Body of pancreas (tissue), 4 donors: Measurements from ENCODE around the gene ZC3H7B. TPM values are rescaled to one million over a fixed set of nuclear protein-coding genes. Genes with fewer than 3 reads are reported as not detected.

Experiments used
- ATAC-seq: fragments of 150-250 bp; one replicate; pipeline ENCODE4 v1.9.1; 2016
- DNase-seq, 4 donors: peaks; one replicate each; pipeline ENCODE4 v3.0.0-alpha.2; 2019
- H3K27ac ChIP-seq, 4 donors: fragments of 200-600 bp; sonication (generic); 1 replicate in 3 of 4; 2 replicates in 1 of 4; pipeline versions ENCODE4 v1.5.1 to v1.6.1; 2016 to 2019; ENCODE audit warnings: mild to moderate bottlenecking in 1 of 4, mixed read lengths in 1 of 4, moderate library complexity in 1 of 4
- H3K27me3 ChIP-seq, 2 donors: fragments of 200-600 bp; sonication (generic); one replicate each; pipeline ENCODE4 v1.6.0; 2016; ENCODE audit warnings: mild to moderate bottlenecking in 1 of 2
- H3K36me3 ChIP-seq, 2 donors: fragments of 200-600 bp; sonication (generic); replicated peaks in 1 of 2; 2 replicates each; pipeline ENCODE4 v1.5.1; 2016; ENCODE audit warnings: low read depth in 2 of 2; ENCODE audit not compliant: insufficient read depth in 1 of 2
- H3K4me1 ChIP-seq: fragments of 200-600 bp; sonication (generic); one replicate; pipeline ENCODE4 v1.6.0; 2016
- H3K4me3 ChIP-seq, 2 donors: fragments of 200-600 bp; sonication (generic); 1 replicate in 1 of 2; 2 replicates in 1 of 2; pipeline ENCODE4 v1.5.1; 2016 to 2019
- H3K9me3 ChIP-seq, 3 donors: fragments of 200-600 bp; sonication (generic); 1 replicate in 2 of 3; 2 replicates in 1 of 3; pipeline ENCODE4 v1.5.1; 2016
- CTCF ChIP-seq, 7 experiments: fragments of 450-650 bp in 4 of 7; fragments of 200-600 bp in 3 of 7; sonication (generic) in 3 of 7; IDR thresholded peaks; one replicate each; pipeline ENCODE4 v1.5.1; 2016 to 2019; ENCODE audit warnings: antibody characterized with exemption in 7 of 7
- POLR2A ChIP-seq, 3 donors: fragments of 450-650 bp; IDR thresholded peaks; one replicate each; pipeline ENCODE4 v1.6.1; 2016; ENCODE audit warnings: antibody characterized with exemption in 3 of 3, mild to moderate bottlenecking in 2 of 3
- WGBS, 2 donors: methylation state at CpG; one replicate each; pipeline ENCODE4 v1.1.5; 2017; 5-methylcytosine and 5-hydroxymethylcytosine counted together
- intact Hi-C: fragments of 100-400 bp; cut with DNase I; formaldehyde crosslinking; loops from one replicate; pipeline ENCODE4 v1.15.1; 2023
- total RNA-seq, 2 donors: library from RNA; depleted of rRNA; stranded (reverse); fragments of >200 nt; gene quantifications; one replicate each; pipeline ENCODE4 v1.1.0, GENCODE V29; 2016

The ZC3H7B gene
- total RNA-seq, 2 donors from 2014 or later, result 29.8 to 34.3 TPM

GRCh38 chr22:41320416-41321240 lies 19.3 kb downstream of the ZC3H7B start:
- no peaks in the 10 kb centered on the region for H3K27me3 ChIP-seq
- TF ChIP-seq CTCF (IDR thresholded peaks at IDR 0.05), result no peak
- no peak for TF ChIP-seq POLR2A (IDR thresholded peaks at IDR 0.05)
- peaks cover 0 to 7% of the 10 kb centered on the region in 2 donors for H3K36me3 ChIP-seq
- H3K27ac ChIP-seq, result no peak overlapping the region
- H3K9me3 ChIP-seq, result no peaks in the 10 kb centered on the region
- 90 to 93% methylated on average over 13 to 15 of the region's 16 CpGs for WGBS, 2 donors
- no peak for ATAC-seq
- intact Hi-C loops, result no loop called here
- no peak overlapping the region for H3K4me3 ChIP-seq
- DNase-seq, result no peak
- H3K4me1 ChIP-seq, result no peaks in the 10 kb centered on the region

GRCh38 chr22:41324821-41325528 lies 23.6 kb downstream of the ZC3H7B start:
- no peak for TF ChIP-seq POLR2A (IDR thresholded peaks at IDR 0.05)
- no peak for TF ChIP-seq CTCF (IDR thresholded peaks at IDR 0.05)
- intact Hi-C loops, result no loop called here
- peaks cover 0 to 22% of the 10 kb centered on the region in 2 donors for H3K36me3 ChIP-seq
- H3K9me3 ChIP-seq, result no peaks in the 10 kb centered on the region
- no peak for DNase-seq
- no peaks in the 10 kb centered on the region for H3K4me1 ChIP-seq
- no peak overlapping the region for H3K27ac ChIP-seq
- WGBS, 2 donors, result 93 to 95% methylated on average over 3 to 5 of the region's 5 CpGs
- H3K27me3 ChIP-seq, result no peaks in the 10 kb centered on the region
- no peak overlapping the region for H3K4me3 ChIP-seq
- ATAC-seq, result no peak

- Histone ChIP-seq H3K4me1 (no peaks in the 10 kb centered on the region), H3K36me3 (peaks cover 0 to 25% of the 10 kb centered on the region in 2 donors), H3K4me3 (no peak overlapping the region), H3K27ac (no peak overlapping the region), H3K27me3 (no peaks in the 10 kb centered on the region), H3K9me3 (no peaks in the 10 kb centered on the region)
- no peak for TF ChIP-seq POLR2A (IDR thresholded peaks at IDR 0.05)
- TF ChIP-seq CTCF (IDR thresholded peaks at IDR 0.05), result no peak
- DNase-seq (no peak), ATAC-seq (no peak)
- intact Hi-C loops, result no loop called here
- 88 to 94% methylated on average over 8 to 14 of the region's 16 CpGs for WGBS, 2 donors
These were observed 25.8 kb downstream of the ZC3H7B start for GRCh38 chr22:41327124-41327523.

- Histone ChIP-seq H3K36me3 (peaks cover 8 to 29% of the 10 kb centered on the region in 2 donors), H3K27ac (no peak overlapping the region), H3K27me3 (no peaks in the 10 kb centered on the region), H3K9me3 (no peaks in the 10 kb centered on the region), H3K4me1 (no peaks in the 10 kb centered on the region), H3K4me3 (no peak overlapping the region)
- TF ChIP-seq POLR2A (IDR thresholded peaks at IDR 0.05) (no peak), CTCF (IDR thresholded peaks at IDR 0.05) (no peak)
- ATAC-seq, result no peak
- 92 to 94% methylated on average over 7 of the region's 7 CpGs for WGBS, 2 donors
- intact Hi-C loops, result no loop called here
- DNase-seq, result no peak
These were observed 28.8 kb downstream of the ZC3H7B start for GRCh38 chr22:41330169-41330568.
